HG02870 (cell line): Measurements from ENCODE around the gene SPRED2.

ENCODE experiments used
- ATAC-seq: cut with Tn5 transposase; IDR thresholded peaks from one replicate; pipeline ENCODE4 v1.9.1; 2021; ENCODE audit warnings: mild to moderate bottlenecking, moderate library complexity; ENCODE audit not compliant: unreplicated experiment

The SPRED2 gene

DNA sequence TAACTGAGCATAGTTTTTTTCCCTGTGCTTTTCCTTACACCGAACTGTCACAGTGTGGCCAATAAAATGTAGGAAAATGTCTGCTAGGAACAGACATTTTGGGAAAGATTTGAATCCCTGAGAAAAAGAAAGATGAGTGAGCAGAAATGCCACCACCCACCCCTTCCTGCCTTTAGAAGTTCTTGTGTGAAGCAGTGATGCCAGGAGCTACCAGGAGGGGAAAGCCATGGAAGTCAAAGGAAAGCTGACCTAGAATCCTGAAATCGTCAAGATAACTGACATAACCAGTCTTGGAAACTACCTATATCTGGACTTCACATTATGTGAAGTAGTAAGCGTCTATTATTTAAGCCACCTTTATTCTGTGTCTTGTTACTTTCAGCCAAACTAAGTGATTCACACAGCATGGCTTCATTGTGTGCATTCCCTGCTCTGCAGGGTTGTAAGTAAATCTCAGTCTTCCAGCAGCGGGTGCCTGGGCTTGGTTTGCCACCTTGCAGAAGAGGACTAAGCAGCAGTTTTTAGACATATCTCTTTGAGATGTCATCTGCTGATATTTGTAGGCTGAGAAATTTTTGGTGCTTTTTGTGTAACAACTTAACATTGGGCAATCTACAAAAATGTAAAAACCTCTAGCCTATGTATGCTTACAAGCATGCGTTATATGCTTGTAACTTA is 11.2 kb upstream of the SPRED2 start:
- ATAC-seq, result no peak

DNA sequence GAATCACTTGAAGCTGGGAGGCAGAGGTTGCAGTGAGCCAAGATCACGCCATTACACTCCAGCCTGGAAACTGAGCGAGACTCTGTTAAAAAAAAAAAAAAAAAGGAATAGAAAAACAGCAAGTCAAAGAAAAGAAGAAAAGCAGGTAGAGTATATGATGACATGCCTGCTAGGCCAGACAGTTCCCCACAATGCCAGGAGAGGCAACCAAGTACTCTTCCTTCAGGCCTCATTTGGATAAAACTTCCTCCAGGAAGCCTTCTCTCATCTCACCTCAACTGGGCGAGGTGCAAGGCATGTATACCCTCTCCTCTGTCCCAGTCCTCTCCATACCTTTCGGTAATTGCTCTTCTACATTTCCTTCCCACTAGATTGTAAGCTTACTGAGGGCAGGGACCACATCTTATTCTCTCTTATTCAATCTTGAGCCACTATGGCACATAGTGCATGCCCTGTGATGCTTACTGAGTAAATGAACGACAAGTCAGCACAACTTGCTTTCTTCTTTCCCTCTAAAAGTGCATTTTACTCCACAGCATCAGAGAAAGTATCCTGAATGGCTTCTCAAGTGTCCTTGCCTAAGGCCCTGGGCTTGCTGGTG is 10.1 kb upstream of the SPRED2 start:
- ATAC-seq, result no peak

DNA sequence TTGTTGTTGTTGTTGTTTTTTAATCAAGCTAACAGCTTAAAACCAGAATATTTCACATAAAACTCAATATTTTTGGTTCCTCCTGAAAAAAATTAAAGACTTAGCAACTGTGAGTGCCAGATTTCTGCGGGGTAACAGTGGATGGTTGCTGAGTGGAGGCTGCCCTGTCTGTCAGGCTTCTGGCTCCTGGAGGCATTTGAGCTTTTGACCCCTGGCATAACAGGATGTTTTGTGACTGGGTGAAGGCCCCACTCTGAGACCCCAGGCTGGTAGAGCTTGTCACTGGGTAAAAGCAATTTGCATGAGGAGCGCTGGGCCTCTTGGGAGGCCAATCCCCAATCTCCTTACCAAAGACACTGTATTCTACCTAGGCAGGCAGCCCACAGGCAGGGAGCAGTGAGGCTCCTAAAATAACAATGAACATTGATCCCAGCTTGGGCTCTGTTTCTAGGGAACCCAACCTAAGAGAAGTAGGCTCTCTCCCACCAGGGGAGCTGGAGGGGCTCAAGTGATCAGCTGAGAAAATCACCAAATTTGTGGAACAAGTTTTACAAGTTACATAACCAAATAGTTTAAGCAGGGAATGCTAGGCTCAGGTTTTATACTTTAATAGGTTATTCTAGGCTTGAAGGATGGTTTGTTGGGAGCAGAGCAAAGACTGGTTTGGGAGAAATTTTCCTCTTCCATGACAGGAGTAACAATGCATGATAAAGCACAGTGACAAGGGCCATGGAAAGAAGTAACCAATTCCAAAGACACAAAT is 5.9 kb upstream of the SPRED2 start:
- ATAC-seq, result no peak

DNA sequence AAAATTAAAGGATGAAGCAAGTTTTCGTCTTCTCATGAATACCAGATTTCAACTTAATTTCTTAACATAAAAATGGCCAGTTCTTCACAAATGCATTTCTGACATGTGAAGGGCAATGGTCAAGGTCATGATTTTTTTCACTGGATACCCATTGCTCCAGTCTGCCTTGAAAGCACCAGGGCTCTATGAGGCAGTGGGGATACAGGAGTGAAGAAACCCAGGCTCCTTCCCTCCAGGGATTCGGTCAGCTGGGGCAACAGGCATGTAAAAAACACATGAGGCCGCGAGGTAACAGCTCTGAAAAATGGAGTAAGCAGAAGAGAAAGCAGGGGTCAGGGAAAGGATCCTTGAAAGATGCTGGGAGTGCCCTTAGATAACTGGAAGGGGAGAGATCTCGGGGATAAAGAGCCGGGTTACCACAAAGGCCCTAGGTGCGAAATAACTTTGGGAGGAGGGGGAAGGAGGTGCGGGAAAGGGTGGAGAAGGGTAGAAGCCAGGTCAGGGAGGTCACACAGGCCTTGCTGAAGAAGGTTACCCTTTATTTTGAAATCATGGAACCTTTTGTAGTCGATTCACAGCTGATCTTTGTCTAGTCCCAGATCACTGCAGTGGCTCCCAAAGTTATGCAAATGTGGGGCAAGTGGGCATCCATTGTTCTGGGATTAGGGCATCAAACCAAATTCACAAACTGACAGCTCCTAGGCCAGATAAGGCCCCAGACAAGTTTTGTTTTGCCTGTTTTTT is 5.2 kb upstream of the SPRED2 start:
- ATAC-seq, result no peak

DNA sequence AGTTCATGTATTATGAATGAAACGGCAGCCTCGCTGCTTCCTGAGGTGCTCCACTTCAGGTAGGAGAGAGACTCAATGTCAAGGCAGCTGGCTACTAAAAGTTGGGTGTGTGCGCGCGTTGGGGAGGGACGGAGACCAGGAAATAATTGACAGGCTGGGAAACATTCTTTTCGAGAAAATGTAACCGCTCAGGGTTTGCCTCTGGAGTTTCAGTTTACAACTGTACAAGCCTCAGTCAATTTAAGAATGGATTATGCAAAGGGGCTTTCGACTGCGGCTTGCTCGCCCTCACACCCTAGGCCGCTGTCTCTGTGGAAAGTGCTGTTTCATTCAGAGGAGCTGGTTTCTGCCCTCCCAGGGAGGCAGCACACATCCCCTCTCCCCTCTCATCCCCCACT is 4.4 kb upstream of the SPRED2 start:
- ATAC-seq, result peak; percentile 84

DNA sequence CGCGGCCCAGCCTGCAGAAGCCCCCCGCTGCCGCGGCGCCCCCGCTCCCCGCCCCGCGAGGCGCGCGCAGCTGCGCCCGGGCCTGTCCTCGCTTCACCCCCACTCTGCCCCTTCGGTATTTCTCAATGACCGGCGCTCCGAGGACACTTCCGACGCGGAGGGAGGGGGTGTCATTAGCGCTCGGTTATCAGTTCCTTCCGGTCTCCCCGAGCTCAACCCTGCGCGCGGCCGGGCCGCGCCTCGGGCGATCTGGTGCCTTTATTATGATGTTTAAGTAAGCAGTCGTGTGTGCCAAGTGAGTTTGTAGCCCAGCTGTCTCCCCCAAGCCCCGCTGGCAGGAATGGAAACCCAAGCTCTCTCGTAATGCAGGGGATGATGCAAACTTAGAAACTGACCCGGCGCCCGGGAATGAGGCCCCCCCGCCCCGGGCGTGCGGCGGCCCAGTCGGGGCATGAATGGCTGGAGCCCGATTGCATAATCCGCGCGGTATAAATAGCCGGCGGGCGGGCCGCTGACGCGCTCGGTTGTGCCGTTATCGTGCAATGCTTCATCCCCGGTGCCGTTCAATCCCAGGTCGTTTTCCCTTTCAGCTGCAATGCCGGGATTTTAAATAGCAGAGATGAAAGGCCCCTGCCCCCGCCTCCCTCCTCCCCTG is 3.9 kb upstream of the SPRED2 start:
- peak; percentile 4 for ATAC-seq

DNA sequence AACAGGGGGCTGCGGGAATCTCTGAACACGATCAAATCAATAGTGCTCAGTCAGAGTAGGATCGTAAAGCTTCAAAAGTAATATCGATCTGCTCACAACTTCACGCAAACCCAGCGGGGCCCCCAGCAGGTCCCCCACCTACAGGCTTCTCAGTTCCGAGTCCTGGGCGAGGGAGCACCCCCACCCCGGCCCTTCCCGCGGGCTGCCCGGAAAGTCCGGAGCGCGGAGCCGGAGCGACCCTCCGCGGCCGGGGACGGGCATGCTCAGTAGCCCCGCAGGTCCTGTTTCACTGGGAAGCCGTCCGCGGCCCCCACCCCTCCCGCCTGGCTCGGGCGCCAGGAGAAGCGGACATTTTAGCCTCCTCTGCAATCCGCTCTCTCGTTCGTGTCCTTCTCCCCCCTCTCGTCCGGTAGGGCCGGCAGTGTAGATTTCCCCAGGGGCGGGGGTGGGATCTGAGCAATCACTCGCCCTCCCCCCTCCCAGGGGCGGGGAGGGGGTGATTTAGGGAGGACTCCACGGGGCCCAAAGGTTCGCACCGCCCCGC is 3.3 kb upstream of the SPRED2 start:
- no peak for ATAC-seq

DNA sequence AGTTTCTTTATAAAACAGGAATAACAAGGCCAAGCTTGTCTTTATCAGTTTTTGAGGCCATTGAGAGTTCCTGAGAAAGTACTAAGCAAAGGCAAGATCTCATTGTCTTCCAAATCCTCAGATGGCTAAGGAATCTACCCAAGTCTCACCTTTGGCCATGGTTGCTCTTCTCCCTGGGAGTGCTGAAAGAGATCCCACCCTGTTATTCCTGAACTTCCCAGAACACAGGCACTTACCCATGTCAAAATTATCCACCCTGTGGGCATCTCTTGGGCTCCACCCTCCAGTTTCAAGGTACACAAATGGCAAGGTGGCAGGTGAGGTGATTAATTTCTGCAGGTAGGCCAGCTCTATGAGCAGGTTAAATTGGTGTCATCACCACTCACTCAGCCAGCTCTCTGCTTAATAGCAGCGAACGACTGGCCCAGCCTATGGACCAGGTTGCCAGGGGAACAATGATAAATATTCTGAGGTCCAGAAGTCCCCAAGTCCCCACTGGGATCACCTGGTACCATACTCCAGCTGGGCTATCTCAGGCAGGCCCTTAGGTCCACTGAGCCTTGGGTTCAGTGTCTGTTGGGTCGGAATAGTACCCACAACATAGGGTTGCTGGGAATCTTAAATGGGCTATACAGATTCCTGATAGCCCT is 2.3 kb upstream of the SPRED2 start:
- no peak for ATAC-seq

DNA sequence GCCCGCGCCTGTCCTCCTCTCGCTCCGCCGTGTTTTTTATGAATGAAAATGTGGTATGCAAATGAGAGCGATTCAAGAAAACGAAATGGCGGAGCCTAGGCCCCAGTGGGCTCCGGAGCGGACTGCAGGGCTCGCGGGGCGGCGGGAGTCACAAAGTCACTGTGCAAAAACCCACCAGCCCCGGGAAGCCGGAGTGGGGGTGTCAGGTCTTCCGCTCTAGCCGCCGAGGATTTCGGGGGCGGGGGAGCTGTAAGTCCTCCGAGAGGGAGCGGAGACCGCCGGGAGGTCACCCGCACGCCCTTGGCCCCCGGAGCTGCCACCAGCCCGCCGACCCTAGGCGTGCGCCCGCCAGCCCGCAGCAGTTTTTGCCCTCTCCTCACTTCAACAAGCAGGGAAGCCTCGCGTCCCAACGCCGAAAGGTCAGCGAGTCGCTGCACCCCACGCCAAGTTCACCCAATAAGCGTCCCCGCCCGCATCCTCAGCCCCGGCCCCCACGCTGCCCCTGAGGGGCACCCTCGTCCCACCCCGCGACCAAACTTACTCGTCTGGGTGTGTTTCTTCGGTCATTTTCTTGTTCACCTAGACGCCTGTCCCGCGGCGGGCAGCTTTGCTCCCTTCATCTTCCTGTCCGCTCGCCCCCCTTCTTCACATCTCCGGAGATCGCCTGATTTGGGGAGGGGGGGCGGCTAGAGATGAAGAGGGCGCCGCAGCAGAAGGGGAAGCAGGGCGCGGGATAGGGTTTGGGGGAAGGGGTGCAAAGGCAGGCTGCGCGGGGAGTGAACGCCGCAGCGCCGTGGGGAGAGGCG is 775 bp downstream of the SPRED2 start:
- peak; percentile 39 for ATAC-seq

DNA sequence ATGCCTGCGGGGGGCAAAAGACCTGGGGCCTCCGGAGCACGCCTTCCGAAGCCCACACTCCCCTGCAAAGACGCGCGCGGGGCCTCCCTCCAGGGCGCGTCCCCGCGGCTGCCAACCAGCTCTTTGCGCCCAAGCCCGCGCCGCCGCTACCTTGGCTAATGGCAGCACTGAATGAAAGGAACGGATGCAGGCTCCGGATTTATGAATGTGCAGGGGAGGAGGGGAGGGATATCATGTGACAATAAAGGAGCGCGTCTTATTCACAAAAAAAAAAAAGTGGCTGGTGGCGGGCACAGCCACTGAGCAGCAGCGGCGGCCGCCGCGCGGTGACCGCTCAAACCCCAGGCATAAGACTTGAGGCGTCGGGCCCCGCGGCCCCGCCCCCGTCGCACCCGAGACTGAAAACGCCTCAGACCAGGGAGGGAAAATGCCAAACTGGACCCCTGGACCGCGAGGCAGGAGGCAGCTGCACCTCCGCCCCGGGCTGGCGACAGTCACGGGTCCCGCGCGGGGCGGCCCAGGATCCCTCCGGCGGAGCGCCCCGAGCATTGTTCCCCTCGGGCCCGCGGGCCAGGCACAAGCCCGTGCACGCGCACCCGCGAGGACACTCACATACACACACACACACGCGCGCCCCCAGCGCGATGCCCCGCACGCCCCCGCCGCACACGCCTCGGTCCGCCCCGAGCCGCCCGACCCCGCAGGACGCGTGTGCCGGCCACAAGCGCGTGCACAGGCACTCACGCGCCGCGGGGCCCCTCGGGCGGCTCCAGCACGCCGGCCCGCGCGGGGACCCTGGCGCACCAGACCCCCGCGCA is 1.6 kb downstream of the SPRED2 start:
- no peak for ATAC-seq

DNA sequence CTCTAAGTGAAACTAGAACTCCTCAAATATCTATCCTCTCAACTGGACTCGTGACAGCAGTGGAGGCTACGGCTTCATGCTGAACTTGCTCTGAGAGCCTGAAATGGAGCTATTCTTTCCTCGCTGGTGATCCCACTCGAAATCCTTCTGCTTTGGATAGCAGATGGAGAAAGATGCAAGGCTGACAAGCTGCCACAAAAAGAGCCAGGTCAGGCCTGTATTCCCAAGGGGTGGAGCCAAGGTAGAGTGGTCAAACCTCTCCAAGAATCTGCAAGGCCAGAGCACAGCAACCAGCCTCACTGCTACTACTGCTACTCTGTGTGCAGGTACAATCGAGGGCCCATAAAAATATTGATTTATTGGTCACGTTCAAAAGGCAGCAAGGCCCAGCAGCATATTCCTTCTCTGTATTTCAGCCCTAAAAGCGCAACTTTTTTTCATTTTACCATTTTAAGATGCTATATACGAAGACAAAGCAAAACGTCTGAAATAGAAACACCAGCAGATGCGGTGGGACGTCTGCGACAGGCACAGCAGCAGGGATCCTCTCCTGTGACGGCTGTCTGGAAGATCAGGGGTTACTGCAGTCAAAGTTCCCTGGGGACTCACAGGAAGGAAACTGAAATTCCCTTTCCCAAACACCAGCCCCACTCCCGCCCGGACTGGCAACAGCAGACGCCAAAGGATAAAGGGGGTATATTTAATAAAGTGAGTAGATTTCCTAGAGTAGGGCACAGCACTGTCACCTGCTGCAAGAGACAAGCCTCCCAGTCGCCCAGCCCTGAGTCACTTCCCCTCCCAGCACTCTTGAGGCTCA is 2.4 kb downstream of the SPRED2 start:
- ATAC-seq, result no peak

DNA sequence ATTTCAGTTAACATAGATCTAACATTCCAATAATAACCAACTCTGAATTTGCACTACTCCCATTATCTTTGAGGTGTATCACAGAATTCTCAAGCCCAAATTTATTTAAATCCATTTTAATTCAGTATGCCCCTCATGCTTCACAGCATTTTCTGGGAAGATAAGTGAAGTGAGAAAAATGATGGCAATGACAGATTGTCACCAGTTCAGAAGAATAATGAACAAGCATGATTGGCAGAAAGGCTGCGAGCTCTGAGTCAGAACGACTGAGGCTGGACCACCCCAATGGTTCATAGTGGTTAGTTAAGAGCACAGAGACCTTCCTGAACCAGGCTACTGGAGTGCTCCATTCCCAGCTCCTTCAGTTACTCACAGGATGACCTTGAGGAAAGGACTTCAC is 4.9 kb downstream of the SPRED2 start:
- no peak for ATAC-seq

DNA sequence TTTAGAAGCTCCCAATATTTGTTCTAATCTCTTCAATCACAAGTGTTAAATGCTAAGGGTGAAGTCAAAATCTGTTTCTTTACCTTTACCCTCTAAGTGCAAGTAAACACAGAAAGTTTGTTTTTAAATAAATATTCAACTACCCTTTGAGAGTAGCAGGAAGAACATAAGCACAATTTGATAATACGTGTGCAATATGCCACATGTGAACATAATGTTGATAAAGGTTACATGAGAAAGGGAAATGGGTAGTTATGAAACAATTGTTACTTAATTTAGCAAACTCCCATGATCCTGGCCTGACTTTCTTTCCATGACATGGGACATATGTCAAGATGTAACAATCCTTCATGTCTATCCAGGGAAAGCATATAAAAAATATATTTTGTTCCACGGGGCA is 7.1 kb downstream of the SPRED2 start:
- ATAC-seq, result no peak

DNA sequence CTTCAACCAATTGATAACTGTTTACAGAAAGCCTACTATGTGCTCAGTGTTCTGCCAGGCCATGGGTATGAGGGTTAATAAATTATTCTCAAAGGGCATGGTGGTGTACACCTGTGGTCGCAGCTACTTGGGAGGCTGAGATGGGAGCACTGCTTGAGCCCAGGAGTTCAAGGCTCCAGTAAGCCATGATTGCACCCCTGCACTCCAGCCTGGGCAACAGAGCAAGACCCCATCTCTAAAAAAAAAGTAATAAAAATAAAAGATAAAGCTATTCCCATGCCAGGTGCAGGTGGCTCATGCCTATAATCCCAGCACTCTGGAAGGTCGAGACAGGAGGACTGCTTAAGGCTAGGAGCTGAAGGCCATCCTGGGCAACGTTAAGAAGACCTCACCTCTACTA is 8.0 kb downstream of the SPRED2 start:
- ATAC-seq, result no peak

DNA sequence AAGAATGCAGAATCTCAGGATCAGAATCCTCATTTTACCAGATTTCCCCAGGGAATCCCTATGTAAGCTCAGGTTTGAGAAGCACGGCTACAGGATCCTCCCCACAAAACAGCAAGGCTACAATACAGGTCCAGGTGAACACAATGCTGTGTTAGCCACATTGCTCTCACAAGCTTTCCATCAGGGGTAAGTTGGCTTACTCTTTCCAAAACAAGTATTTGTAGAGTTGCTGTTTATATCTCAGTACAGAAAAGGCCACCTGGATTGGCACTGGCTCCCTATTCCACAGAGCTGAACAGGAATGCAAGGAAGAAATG is 11.0 kb downstream of the SPRED2 start:
- no peak for ATAC-seq

DNA sequence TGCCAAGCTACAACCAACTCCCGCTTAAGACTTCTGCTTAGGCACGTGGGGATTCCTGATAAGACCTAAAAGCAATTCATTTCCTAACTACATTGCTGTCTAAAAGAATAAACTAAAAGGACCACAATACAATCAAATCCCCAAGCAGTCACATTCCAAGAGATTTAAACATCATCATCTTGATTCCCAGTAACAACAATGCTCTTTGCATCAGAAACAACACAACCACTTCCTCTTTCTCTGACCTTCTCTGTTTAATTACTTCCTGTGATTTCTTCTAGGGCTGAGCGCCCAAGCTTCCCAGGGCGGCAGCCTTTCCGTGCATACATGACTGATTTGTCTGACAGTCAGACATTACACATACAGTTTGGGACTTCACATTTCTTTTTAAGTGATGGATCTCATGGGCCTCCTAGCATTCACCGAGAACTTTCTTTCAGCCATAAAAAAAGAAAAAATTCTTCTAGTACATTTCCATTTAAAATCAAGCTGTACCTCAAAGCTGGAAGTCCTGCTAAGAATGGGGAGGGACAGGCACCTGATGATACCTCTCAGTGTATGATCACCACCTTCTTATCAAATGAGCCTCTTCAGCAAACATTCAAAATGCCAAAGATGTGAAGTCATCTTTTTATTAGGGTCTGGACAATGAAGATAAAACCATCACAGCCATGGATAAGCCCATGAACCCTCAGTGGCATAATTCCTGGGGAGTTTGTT is 11.5 kb downstream of the SPRED2 start:
- no peak for ATAC-seq

DNA sequence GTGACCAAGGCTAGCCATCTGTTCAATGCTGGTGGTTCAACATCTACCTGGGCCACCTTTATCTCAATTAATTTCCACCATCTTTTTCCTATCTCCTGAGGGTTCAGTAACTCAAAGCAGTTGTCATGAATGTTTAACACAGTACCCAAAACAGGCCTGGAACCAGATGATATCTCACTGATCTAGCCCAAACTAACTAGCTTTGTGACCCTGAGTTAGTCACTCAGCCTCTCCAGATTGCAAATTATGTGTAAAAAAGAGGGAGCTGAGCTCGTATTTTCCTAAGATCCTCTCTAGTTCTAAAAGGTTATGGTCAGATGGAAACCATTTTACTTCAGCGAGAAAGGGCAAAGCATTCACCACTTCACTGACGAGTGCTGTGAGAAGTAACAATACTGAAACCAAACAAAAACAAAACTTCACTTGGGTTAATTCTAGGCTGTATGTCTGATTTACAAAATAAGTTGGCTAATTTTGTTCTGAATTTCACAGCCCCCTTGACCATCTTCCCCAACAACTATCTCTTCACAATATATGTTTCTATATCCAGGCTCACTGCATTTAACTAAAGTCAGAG is 14.8 kb downstream of the SPRED2 start:
- no peak for ATAC-seq
